ENCODE measurements around the gene CDC42EP4. TPM values are rescaled to one million over a fixed set of nuclear protein-coding genes. Genes with fewer than 3 reads are reported as not detected.

Gene CDC42EP4
- total and polyA plus RNA-seq, 2 experiments from 2014 or later, result 4.4 to 19.9 TPM

- Mint-ChIP-seq H3K27me3 (ENCODE audit: insufficient read depth, low read depth, poor library complexity) (peaks cover 2% of the 10 kb centered on the region), H3K4me1 (peaks cover 5% of the 10 kb centered on the region; the same call in 2 of the 3 replicates), H3K36me3 (ENCODE audit: low read depth) (peaks cover 40% of the 10 kb centered on the region), H3K27ac (no peak overlapping the region), H3K4me3 (no peak overlapping the region), H3K9me3 (no peaks in the 10 kb centered on the region)
- H3K9me2 ChIP-seq (ENCODE audit: insufficient read depth), result no peaks in the 10 kb centered on the region
- no peak overlapping the region for H2AFZ ChIP-seq
- ATAC-seq, result no peak
- H3K79me2 ChIP-seq (replicated peaks; ENCODE audit: insufficient read depth), result peaks cover 78% of the 10 kb centered on the region
- no peak overlapping the region for H3K4me2 ChIP-seq
- H3K4me1 ChIP-seq (ENCODE audit: insufficient read depth), result peaks cover 5% of the 10 kb centered on the region; the same call in 1 of the 2 replicates
- 0 out of 2 replicates have a peak overlapping the region, but pooled peaks have one; percentile 45 for H3K27ac ChIP-seq (ENCODE audit: low read depth)
- no peaks in the 10 kb centered on the region for H3K27me3 ChIP-seq (ENCODE audit: insufficient read depth)
- no peaks in the 10 kb centered on the region; the same call in 1 of the 2 replicates for H3F3A ChIP-seq (replicated peaks; ENCODE audit: low read depth)
- no peak overlapping the region for H3K4me3 ChIP-seq
- DNase-seq (ENCODE audit: low spot score), result no peak
- peaks cover 32% of the 10 kb centered on the region for H3K36me3 ChIP-seq (ENCODE audit: insufficient read depth)
- TF ChIP-seq STAT1 (IDR thresholded peaks at IDR 0.05; ENCODE audit: unreplicated experiment) (no peak), ZNF114 (CRISPR knock-in tag; IDR thresholded peaks at IDR 0.05) (no peak), JUNB (IDR thresholded peaks at IDR 0.05; ENCODE audit: unreplicated experiment) (no peak), REST (IDR thresholded peaks at IDR 0.05; ENCODE audit: unreplicated experiment) (no peak), EZH2phosphoT487 (IDR thresholded peaks at IDR 0.05; ENCODE audit: unreplicated experiment) (no peak), POLR2AphosphoS5 (IDR thresholded peaks at IDR 0.05; ENCODE audit: low read depth) (no peak), ETS1 (IDR thresholded peaks at IDR 0.05) (no peak), EZH2 (IDR thresholded peaks at IDR 0.05; ENCODE audit: low read depth, unreplicated experiment) (no peak), CREB1 (CRISPR knock-in tag; IDR thresholded peaks at IDR 0.05; ENCODE audit: low read depth) (no peak), CTCF (conservative IDR thresholded peaks at IDR 0.05; ENCODE audit: low read depth in 2 of 2) (no peak), ZNF462 (CRISPR knock-in tag; IDR thresholded peaks at IDR 0.05) (no peak), ZNF331 (CRISPR knock-in tag; IDR thresholded peaks at IDR 0.05; ENCODE audit: low read depth) (no peak), NANOG (IDR thresholded peaks at IDR 0.05; ENCODE audit: borderline replicate concordance) (no peak)
- H4K20me1 ChIP-seq (replicated peaks; ENCODE audit: insufficient read depth), result peaks cover 2% of the 10 kb centered on the region
Observed at GRCh38 chr17:73237714-73238113, 74.1 kb downstream of the CDC42EP4 start.
